Muscle of back (tissue), 13 donors: ENCODE results near the gene SSR3. TPM values are rescaled to one million over a fixed set of nuclear protein-coding genes. Genes with fewer than 3 reads are reported as not detected.
"Not testable (repeated sequence)": the region's sequence is repeated elsewhere in the genome, so short reads cannot be mapped to it uniquely, and the experiment has no call there.

Source experiments
- DNase-seq, 3 donors: peaks; one replicate each; pipeline versions ENCODE4 v3.0.0 to v3.0.0-alpha.2; 2013
- long read RNA-seq, 9 donors: transcript quantifications; one replicate each; lab custom pipeline, GENCODE V29; 2026
- polyA plus RNA-seq, 10 donors: library from polyadenylated mRNA; unstranded; fragments of 120-200 nt; gene quantifications; one replicate each; pipeline ENCODE4 v1.2.1, GENCODE V29; 2013; ENCODE audit not compliant: insufficient read length in 10 of 10

The SSR3 gene
- polyA plus RNA-seq = 100 to 1,000 TPM in 6 of 10 donors, 10 to 100 TPM in 4; 91.3 to 124 (median 101) TPM
- long read RNA-seq, donor 1, transcript SSR3-201 (5 exons, 3,716 nt) = major isoform, 45 of 48 reads
- long read RNA-seq, donor 1, partial matches to known transcripts = 0 of 48 reads
- long read RNA-seq, donor 1, other reads (novel, unspliced or antisense) = 0 of 48 reads
- long read RNA-seq, donor 2, transcript SSR3-201 (5 exons, 3,716 nt) = major isoform, 42 of 42 reads
- long read RNA-seq, donor 2, partial matches to known transcripts = 0 of 42 reads
- long read RNA-seq, donor 2, other reads (novel, unspliced or antisense) = 0 of 42 reads
- long read RNA-seq, donor 3 = 0 reads
- long read RNA-seq, donor 4, transcript SSR3-201 (5 exons, 3,716 nt) = major isoform, 31 of 34 reads
- long read RNA-seq, donor 4, partial matches to known transcripts = 0 of 34 reads
- long read RNA-seq, donor 4, other reads (novel, unspliced or antisense) = 0 of 34 reads
- long read RNA-seq, donor 5, transcript SSR3-201 (5 exons, 3,716 nt) = major isoform, 55 of 64 reads
- long read RNA-seq, donor 5, partial matches to known transcripts = 0 of 64 reads
- long read RNA-seq, donor 5, other reads (novel, unspliced or antisense) = 6 of 64 reads
- long read RNA-seq, donor 6, transcript SSR3-201 (5 exons, 3,716 nt) = major isoform, 53 of 62 reads
- long read RNA-seq, donor 6, partial matches to known transcripts = 5 of 62 reads
- long read RNA-seq, donor 6, other reads (novel, unspliced or antisense) = 0 of 62 reads
- long read RNA-seq, donor 7, transcript SSR3-201 (5 exons, 3,716 nt) = major isoform, 25 of 26 reads
- long read RNA-seq, donor 7, partial matches to known transcripts = 0 of 26 reads
- long read RNA-seq, donor 7, other reads (novel, unspliced or antisense) = 0 of 26 reads
- long read RNA-seq, donor 8, transcript SSR3-201 (5 exons, 3,716 nt) = major isoform, 35 of 36 reads
- long read RNA-seq, donor 8, partial matches to known transcripts = 0 of 36 reads
- long read RNA-seq, donor 8, other reads (novel, unspliced or antisense) = 0 of 36 reads
- long read RNA-seq, donor 9, partial matches to known transcripts = 0 of 4 reads
- long read RNA-seq, donor 9, other reads (novel, unspliced or antisense) = 0 of 4 reads

GRCh38 chr3:156554842-156555687 lies at the start of gene SSR3:
Gene SSR3 (minus strand): TSS chr3:156555117. CDS start chr3:156555089, 28 bp downstream.
- peak; percentile 99 to 100 (median 100) for DNase-seq

DNA sequence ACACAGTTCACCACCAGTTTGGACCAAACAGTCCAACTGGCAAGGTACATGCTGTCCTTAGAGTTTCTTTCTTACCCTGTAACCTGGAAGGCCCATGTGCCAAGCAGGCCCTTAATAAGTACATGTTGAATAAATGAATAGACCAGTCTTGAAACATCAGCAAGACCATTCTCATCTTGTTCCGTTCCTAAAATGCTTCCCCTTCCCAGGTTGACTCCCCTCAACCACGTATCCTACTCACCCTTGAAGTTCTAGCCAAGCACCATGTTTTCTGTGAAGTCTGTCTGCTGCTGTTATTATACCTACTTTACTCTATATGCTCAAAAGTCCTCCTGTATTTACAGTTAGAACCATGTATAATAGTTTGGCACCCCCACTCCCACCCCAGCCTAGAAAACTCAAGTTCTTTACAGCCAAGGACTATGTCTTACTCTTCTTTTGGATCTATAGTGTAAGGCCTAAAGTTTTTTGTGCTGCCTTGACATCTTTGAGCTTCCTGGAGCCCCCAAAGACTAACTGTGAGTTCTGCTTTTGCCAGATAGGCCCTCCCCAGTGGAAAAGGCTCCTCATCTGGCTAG lies 49.2 kb upstream of the SSR3 start:
- DNase-seq = no peak

DNA sequence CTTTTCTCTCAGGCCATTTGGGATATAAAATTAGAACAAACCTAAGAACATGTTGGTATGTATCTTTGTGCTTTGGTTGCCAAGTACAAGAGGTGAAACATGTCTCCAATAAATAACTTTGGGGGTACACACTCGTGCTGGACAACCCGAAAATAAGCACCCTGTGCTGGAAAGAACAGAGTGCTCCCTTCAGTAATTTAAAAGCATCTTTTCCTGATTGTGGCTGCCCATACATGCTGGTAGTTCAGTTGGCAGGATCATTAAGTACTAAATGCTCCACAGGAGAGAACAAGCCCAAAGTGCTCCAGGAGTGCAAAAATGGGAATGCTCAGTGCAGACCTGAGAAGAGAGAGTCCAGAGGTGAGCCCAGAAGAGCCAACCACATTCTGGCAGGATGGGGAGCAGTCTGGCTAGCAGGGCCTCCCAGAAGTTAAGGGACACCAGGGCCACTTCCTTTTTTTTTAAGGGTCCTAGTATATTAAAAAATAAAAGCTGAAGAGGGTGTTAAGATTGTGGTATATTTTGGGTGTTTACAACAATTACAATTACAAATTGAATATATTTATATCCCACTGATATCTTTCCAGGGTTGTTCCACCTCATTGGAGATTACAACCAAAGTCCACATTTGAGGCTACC lies 48.6 kb upstream of the SSR3 start:
- DNase-seq = no peak

DNA sequence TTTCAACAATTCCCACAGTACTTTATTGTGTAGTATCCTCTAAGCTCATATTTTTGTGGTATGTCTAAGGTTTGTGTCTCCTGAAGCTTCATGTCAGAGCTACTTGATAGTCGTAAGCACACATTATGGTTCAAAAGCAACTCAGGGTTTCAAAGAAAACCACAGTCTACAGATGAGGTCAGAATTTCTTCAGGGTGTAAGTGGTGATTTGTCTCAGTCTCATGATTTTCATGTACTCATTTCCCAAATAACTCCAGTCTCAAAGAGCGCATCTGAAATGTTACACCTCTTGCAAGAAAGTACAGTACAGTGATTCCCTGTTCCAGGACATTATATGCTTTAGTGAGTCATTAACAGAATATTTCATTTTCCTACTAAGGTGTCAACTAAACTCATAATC lies 47.5 kb upstream of the SSR3 start:
- no peak for DNase-seq

DNA sequence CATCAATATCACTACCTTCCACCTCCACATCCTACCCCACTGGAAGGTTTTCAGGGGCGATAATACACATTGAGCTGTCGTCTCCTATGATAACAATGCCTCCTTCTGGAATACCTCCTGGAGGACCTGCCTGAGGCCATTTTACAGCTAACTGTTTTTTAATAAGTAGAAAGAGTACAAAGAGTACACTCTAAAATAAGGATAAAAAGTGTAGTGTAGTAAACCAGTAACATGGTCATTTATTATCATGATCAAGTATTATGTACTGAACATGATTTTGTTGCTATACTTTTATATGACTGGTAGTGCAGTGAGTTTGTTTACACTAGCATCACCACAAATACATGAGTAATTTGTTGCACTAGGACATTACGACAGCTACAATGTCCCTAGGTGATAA lies 46.6 kb upstream of the SSR3 start:
- DNase-seq = no peak

GRCh38 chr3:156600834-156601233 lies 45.9 kb upstream of the SSR3 start:
- no peak for DNase-seq

- DNase-seq = no peak
Measured at GRCh38 chr3:156599089-156599874, 44.4 kb upstream of the SSR3 start.

DNA sequence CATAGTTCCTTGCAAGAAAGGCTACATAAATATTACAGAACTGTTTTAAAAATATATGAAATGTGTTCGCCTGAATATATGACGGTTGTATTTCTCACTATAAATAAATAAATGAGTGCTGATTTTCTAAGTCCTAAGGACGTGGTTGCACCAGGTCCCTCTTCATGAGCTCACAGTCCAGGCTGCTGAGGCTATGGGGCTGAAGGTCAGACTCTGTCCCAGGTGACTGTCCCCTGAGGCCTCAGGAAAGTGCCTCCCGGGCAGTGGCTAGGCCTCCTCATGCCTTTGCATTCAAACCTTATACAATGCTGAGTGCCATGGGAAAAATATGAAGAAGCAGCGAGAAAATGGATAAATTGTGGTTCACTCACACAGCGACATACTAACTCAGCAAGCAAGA lies 43.5 kb upstream of the SSR3 start:
- DNase-seq = no peak

- no peak for DNase-seq
Measured at GRCh38 chr3:156594219-156594683, 39.3 kb upstream of the SSR3 start.

- no peak for DNase-seq
Measured at GRCh38 chr3:156593814-156594213, 38.9 kb upstream of the SSR3 start.

- not testable (repeated sequence) for DNase-seq
Measured at GRCh38 chr3:156589806-156590205, 34.9 kb upstream of the SSR3 start.

DNA sequence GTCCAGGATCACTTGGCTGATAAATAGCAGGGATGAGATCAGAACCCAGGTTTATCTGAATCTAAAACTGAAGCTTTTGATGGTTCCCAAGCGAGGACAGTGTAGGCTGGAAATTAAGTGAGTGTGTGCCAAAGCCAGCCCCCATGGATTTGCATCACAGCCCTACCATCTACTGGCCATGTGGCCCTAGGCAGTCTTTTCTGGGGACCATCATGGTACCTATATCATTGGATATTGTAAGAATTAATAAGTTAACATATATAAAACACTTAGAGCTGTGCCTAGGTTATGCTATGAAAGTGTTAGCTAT lies 32.8 kb upstream of the SSR3 start:
- no peak for DNase-seq

DNA sequence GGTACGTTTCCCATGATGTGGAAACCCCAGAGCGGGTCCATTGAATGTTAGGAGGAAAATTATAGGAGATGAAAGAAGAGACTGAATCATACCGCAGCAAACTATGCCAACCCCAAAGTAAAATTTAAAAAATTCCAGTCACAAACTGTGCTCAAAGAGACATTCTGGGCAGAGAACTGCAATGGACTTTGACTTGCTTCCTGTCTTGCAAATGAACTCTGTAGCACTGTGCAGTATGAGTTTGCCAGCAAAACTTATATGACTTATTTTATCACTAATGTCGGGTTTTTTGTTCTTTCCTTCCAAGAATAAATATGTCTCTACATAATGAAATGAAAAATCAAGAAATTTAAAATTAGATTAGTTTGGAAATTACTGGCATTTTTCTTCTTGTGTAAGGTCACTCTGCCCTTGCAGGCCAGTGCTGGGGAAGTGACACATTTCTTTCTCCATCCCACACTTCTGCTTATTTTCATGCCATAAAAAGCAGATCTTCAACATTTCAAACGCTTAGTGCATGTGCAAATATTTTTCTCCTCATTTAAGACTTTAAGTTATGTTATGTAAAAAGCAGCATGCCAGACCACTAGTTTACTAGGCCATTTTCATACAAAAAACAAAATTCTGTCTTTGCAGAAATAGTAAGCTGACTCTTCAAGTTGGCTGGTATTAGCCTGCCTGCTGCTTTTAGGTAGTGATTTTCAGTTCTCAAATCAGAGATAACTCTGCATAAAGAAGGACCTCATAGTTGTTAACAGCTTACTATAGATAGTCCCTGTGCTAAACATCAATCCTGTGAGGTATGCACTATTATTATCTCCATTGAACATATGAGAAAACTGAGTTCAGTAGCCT lies 32.2 kb upstream of the SSR3 start:
- no peak for DNase-seq

- no peak for DNase-seq
Measured at GRCh38 chr3:156583469-156583868, 28.6 kb upstream of the SSR3 start.

DNA sequence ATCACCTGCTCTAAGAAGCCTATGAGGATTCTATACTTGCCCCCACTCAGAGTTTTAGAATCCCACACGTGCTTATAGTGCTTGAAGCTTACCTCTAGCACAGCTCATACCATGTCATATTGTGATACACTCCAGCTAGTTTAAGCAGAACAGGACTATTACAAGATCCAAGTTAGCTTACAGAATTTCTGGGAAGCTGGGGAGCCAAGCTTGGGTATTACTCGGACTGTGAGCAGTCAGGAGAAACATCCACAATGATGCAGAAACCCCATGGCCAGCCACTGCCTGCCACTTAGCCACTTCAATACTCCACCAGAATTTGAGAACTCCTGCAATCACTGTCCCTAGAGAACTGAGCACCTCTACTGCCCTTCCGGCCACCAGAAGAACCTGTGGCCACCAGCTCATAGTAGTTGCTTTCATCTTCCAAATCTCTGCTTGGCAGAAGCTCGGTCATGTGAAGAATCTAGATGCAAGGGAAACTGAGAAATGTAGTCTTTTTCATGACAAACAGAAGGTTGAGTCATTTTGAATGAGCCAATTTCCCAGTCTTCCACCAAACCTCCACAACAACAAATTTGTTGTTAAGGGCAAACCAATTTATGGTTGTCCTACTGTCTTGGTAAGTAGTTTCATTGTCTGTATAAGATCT lies 27.7 kb upstream of the SSR3 start:
- DNase-seq = no peak

DNA sequence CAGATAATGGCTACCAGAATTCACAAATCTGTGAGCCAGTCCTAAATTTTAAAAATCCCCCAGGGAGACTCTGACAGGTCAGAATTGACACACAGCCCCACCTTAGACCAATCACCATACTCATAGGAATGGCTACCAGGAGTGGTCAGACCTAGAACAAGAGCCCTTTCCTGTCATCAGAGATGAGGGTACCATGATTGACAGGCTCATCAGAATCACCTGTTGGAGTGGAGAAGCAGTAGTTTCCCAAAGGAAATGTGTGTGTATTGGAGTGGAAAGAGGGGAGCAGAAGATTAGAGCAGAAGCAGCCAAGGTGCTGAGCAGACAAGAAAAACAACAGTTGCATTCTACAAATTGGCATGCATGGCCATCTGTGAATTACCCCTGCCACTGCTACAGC lies 27.0 kb upstream of the SSR3 start:
- DNase-seq = no peak

DNA sequence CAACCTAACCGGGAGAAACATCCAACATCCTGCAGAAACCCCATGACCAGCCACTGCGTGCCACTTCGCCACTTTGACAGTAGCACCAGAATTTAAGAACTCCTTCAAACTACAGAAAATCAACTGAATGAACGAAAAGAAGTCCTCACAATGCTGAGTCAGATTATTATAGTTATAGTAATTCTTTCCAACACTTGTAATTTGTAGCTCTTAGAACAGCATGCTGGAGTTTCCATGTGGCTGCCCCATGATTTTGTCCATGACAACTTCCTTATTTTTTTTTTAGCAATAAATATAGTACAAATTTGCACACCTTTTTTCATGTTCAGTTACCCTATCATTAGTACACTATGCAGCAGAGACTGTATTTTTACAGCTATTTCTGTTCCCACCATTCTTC lies 26.1 kb upstream of the SSR3 start:
- no peak for DNase-seq

DNA sequence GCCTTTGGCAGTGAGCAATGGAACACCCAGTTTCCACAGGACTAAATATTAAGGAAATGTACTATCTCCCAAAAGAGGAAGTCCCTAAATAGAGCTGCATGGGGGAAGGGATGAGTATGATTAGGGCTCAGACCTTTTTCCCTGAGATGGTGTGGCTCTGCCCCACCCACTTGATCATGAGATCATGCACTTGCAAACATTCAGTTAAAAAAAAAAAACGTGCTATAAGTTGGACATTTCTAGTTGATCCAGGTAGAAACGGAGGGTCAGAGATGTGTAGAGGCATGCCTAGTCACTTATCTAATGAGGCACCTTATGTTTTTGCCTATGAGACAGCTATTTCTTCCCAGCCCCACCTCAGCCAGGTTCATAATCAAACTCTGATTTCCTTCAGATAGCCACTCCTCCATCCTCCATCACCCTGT lies 24.5 kb upstream of the SSR3 start:
- peak in 1 of 3 donors; percentile 27 for DNase-seq
